Dedifferentiated amniotic fluid mesenchymal stem cell (primary cell): ENCODE data around the gene FAM83B.
"Not testable (repeated sequence)": the region's sequence is repeated elsewhere in the genome, so short reads cannot be mapped to it uniquely, and the experiment has no call there.

Experiments used
- DNase-seq: peaks from one replicate; pipeline ENCODE4 v3.0.0-alpha.2; 2016; ENCODE audit errors: extremely low spot score

Gene FAM83B

DNA sequence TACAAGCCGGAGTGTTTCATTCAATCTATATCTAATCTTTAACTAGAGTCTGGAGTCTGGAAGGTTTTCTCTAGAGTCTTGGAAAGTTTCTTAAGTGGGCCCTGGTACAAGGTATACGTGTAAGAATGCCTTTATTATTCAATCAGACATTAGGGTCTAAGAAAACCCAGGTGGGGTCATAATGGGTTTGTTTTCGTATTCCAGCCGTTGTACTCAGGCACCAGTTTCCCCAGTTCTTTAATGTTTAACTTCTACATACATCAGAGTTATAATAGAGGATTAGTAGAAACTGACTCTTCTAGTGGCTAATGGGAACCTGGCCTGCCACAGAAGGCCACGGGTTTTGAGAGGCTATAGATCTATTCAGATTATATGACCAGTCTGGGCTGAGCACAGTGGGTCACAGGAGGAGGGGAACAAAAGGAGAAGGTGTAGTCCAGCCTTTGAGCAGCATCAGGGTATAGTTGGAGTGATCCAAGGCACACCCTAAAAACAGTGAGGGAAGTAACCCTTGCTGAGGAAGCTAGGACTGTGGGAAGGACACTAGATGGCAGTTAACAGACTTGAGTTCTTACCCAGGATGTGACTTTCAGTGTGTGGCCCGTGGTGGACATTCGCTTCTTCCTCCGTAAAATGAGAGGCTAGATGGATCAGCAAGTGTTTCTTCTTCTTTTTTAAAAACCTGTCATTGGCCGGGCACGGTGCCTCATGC, 15.5 kb downstream of the FAM83B start:
- DNase-seq: no peak

DNA sequence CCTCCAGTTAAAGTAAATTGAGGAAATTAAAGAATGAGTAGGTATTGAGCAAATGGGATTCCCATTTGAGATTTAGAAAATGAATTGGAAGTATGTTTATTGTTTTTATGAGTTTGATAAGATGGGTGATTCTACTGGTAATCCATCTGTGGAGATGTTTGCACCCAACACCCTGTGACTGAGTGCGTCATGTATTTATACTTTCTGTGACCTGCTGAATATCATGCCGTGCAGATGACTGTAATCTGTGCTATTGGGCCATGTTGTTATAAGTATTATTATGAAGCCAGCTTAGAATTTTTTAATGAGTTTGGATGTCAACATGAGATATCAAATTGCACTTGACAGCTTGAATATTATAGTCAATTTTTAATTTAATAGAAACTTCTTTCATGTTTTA, 17.7 kb downstream of the FAM83B start:
- DNase-seq: no peak

DNA sequence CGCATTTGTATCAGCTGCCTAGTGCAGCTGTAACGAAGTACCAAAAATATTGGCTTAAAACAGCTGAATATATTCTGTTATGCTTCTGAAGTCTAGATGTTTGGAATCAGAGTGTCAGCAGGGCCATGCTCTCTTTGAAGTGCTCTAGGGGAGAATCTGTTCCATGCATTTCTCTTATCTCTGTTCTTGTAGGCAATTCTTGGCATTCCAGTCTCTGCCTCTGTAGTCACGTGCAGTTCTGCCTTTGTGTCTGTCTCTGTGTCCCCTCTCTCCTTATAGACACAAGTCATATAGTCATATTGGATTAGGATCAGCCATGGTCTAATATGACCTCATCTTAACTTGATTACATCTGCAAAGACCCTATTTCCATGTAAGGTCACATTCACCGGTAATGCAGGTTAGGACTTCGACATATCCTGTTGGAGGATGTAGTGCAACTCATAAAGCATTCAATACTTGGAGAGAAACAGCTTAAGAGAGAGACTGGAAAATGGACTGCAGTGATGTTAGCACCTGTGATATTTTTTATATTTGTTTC, 18.6 kb downstream of the FAM83B start:
- DNase-seq: no peak

DNA sequence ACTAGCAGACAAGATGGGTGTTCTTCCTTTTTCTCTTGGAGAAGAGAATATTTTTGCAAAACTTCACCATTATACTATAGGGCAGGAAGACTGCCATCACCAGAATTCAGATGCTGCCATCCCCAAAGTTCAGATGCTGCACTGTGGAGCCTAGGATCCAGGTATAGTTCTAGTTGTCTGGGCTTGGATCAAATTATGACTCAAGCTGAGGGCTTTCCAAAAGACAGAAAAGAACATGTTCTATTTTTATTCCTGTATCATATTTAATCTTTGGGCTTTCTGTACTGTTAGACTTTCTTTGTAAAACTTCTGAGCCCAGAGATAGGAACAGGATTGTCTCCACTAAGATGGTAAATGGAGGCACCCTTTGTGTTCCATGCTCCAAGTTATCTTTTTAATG, 22.0 kb downstream of the FAM83B start:
- no peak for DNase-seq

DNA sequence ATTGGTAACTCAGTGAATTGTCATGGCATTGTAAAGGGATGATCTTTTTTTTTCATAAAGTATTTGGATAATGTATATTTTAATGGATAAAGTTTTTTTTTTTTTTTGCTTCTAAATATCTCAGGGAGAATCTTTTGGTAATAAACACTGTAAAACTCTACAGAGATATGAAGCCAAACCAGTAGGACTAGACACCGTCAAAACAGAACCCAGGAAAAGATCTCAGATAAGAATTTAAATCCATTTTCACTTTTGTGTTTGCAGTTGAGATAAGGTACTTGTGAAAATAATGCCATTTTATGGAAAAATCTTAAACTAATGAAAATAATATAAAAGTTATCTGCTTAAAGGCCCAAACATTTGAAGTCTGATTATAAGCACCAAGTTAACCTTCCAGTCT, 27.0 kb downstream of the FAM83B start:
- DNase-seq: no peak

DNA sequence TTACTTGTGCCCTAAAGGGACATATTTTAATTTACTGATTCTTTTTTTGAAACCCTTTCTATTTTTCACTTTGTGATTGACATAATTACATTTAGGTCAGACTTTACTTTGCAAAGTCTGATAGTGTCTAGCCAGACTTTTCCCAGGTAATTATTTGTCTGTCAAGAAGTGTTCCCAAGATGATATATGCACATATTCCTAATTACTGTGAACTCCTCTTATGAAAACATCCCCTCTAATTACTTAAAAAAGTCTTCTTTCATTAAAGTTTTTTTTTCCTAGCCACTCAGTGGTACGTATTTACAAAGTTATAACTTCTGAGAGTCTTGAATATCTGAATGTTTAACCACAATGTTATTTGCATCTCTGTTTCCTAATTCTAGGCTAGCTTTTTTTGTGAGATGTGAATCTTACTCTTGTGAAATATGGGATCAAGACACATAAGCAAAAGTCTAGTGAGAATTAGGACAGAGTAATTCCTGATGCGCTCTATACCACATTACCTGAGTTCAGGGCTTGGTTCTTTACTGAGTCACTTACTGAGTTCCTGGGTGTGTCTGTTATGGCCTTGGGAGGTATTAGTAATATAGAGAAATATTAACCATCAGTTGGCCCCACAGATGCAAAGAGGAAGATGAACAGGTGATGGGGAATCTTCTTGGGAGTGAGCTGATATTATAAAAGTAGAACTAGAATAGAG, 27.9 kb downstream of the FAM83B start:
- no peak for DNase-seq

DNA sequence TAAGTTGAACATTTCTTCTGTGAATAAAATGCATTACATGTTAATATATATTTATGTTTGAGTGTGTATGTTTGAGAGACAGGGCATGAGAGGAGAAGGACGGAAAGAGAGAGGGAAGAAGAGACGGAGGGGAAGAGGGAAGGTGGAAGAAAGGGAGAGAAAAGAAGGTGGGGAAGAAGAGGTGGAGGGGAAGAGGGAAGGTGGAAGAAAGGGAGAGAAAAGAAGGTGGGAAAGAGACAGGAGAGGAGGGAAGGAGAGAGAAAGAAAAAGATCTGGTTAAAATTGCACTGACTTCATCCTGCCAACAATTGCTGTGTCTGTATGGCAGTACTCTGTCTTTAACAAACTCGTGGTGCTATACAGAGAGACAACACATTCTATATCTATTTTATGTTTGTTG, 29.0 kb downstream of the FAM83B start:
- no peak for DNase-seq

DNA sequence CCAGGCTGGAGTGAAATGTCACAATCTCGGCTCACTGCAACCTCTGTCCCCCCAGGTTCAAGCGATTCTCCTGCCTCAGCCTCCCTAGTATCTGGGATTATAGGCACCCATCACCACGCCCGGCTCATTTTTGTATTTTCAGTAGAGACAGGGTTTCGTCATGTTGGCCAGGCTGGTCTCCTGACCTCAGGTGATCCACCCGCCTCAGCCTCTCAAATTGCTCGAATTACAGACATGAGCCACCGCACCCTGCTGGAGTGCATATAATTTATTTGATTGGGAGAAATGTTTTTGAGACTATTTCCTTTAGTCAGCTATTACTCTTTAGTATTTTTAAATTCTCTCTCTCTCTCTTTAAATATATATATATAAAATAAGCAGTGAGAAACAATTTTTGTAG, 29.8 kb downstream of the FAM83B start:
- no peak for DNase-seq

DNA sequence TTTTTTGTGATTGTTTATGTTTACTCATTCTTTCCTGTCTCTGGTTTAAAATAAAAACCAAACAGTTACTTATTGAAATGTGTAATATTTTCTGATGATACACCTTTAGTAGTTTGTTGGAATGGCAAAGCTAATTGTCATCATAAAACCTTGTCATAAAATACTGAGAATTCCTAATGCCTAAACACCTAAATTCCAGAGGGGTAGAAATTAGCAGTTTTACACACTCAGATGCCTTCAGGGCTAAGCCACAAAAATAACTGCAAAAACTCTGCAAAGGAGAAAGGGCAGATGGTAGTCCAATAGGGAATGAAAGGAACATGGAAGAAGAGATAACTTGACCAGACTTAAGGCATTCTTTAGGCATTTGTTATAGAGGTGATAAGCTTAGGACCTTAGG, 30.3 kb downstream of the FAM83B start:
- no peak for DNase-seq

DNA sequence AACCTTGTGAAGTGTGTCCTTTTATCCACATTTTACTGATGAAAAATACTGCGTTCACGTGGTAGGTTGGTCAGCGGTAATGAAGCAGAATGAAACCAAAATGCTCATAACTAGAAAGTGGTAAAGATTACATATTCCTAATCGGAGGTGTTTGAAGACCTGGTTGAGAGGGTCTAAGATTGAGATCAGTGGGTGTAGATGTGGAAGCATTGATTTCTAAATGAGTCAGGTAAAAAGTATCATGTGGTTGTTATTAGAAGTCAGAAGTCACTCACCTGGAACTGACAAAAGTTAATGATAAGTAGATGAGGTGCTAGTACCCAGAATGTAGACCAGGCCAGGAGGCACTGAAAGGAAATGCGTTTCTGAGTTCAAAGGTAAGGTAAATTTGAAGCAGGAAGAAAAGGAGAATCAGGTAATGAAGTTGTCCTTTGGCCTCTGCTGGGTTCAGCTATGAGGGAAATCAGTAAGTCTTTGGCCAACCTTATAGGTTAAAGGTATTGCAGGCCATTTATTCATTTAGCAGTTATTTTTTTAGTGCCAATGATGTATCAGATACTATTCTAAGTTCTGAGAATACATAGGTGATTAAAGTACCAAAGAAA, 31.2 kb downstream of the FAM83B start:
- no peak for DNase-seq

DNA sequence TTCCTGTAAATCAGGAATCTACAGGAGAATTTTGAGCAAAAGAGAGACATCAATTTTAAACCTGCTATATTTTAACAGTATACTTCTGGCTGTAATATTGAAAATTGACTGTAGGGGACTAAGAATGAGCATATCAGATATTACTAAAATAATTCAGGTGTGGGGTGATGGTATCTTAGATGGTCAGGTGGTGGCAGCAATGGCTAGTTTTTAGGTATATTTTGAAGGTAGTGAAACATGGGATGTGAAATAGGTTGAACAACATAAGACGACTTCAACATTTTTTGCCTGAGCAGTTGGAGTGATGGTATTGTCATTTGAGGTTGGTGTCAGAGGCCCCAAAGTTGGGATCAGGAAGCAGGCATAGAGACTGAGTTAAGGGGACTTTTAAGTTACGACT, 32.1 kb downstream of the FAM83B start:
- DNase-seq: no peak

DNA sequence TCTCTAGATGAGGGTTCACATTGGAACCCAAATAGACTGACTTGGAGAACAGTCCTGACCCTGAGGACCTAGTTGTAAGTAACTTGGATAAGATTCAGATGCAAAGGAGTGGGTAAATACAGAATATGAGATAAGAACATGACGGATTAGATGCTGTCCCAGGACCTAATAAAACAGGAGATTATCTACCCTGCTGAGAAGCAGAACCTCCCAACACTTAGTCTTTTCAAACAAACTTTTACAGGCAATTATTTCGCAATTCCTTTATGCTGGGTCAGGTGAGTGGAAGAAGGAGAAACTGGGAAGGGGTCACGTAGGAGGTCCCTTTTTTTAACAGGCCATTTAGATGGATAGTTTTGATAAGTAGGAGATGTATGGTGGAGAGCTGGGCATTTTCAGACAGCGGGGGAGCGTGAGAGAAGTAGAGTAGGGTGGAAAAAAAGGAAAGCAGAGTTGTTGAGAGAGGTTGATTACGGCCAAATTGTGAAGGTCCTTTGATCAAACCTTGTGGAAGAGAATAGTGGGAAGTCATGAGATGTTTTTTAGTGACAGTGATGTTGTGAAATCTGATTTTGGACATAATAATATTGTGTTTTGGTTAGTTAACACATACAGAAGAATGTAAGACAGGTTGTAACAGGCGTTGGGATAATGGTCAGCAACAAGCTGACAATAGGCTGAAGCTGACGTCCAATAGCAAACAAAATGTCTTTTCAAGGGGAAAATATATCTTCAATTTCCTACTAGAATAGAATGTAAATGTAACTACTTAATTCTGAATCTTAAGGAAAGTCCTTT, 32.8 kb downstream of the FAM83B start:
- DNase-seq: no peak

DNA sequence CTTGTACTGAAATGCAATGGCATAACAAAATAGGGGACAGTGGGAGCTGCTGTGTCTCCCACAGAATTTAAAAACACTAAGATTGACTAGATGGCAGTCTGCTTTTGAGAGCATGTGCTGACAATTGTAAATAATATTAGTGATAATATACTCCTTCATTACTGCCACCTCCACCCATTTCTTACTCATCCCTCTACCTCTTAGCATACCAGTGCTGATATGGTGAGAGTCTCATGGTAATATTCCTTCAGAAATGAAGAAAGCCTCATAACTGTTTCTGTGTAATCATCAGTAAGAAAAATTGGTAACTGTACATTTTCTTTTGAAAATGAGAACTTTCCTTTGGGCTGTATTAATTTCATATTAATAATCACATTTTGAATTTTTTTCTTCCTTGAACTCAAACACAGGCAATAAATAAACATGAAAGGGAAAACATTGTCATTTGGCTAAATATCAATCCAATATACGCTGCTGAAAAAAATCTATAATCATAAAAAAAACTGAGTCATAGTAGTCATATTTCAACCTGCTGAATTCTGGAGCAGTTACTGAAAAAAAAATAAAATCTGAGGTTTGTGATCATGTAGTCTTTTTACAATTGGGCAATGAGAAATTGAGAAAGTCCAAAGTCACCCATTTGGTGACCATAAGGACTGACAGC, 34.6 kb downstream of the FAM83B start:
- no peak for DNase-seq

DNA sequence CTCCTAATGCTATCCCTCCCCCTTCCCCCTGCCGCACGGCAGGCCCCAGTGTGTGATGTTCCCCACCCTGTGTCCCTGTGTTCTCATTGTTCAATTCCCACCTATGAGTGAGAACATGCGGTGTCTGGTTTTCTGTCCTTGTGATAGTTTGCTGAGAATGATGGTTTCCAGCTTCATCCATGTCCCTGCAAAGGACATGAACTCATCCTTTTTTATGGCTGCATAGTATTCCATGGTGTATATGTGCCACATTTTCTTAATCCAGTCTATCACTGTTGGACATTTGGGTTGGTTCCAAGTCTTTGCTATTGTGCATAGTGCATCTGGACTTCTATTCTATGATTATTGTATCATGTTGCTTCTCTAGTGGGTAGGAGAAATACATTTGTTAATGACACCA, 35.3 kb downstream of the FAM83B start:
- DNase-seq: not testable (repeated sequence)

DNA sequence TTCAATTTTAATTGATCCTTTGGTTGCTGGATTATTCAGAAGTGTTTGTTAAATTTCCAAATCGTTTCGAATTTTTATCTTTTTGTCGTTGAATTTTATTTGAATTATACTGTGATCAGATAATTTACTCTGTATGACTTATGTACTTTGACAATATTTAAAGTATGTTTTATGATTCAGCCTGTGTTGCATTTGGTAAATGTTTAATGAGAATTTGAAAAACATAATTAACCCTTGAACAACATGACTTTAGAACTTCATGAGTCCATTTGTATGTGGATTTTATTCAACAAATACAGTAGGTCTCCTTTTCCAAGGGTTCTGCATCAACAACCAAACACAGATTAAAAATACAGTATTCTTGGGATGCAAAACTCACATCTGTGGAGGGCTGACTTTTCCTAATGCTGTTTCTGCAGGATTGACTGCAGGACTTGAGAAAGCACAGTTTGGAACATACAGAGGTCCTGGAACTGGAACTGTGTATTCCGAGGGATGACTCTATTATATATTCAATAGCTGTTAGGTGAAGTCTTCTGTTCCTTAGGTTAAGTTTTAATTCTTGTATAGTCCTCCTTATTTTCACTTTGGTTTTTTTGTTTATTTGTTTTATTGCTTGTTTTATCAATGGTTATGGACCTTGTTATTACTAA, 40.5 kb downstream of the FAM83B start:
- no peak for DNase-seq

DNA sequence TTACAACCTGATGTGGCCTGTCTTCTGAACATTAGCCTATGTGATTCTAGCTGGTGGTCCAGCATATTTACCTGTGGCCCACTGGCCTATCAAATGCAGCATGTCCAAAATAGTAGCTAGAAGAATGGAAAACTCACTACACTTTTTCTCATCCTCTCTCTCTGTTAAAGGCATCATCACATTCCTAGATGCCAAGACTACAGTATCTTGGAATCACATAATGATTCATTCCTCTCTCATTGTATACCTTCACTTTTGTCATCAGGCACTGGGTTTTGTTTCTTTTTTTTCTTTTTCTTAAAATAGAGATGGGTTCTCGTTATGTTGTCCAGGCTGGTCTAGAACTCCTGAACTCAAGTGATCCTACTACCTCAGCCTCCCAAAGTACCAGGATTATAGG, 45.0 kb downstream of the FAM83B start:
- no peak for DNase-seq

DNA sequence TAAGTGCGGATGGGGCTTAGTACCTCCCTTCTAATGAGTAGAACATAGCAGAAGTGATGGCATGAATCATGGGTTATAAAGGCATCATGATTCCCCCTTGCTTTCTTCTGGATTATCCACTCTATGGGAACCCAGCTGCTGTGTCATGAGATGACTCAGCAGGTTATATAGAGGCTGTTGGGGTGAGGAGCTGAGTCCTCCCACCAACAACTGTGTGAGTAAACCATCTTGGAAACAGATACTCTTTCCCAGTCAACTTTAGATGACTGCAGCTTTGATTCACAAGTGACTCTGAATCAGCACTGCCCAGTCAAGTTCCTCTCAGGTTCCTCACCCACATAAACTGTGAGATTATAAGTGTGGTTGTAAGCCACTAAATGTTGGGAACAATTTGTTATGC, 46.3 kb downstream of the FAM83B start:
- DNase-seq: no peak

DNA sequence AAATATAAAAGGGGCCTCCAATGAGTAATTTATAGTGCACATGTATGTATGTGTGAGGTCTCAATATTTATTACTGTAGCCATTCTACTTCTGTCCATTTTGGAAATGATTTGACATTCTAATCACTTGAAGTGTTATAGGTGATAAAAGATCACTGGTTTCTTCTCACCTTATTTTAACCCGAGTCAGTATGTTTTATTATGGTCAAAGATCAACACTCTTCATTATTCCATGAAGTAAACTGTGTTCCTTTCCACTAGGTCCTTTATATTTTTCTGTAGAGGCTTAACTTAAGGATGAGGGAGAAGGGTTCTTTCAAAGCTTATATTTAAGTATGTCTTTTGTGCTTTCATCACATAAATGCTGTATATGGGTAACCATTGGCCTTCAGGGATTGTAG, 47.2 kb downstream of the FAM83B start:
- no peak for DNase-seq

DNA sequence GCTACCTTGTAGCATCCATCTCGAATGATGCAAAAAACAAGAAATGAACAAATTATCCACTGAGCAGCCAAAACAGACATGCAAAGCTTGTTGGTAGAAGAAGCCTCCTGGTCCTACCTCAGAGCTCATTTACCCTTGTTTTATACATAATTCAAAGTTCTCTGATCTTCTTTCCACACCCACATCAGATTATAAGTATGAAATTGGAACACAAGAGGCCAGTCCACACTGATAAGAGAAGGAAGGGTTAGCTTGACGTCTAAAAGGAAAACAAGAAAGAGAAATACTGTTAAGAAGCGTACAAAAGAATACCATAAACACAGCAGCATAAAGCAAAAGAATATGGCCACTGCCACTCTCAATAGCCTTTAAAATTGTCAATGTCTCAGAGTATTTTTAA, 49.7 kb downstream of the FAM83B start:
- DNase-seq: no peak

DNA sequence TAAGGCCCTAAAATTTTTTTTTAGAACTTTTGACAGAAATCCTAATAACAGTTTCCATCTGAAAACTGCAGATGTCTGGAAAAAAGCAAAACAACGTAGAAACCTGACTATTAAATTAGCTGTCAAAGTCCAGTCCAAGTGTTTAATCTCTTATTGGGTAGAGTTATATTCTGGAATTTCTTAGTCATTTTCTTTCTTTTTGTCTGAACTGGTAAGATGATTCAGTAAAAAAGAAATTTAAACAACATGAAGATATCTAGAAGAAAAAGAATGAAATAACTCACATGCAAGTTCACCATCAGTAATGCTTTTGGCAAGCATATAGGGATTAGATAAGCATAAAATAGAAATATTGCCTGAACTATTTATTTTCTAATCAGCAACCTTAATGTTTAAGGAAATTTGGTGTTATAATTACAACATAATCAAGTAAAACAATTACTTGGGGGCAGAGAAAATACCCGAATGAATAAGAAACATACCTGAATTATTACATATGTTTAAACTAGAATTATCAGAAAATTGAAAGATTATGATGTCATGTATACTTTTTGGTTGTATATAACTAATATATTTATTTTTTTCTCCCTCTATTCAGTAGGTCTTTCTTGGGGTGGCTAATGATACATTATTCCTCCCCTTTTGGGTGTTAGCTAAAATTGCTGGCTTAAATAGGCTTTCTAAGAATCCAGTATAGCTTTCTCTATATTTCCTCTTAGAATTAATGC, 51.1 kb downstream of the FAM83B start:
- peak; percentile 38 for DNase-seq
